Activated T-cell treated with anti-CD3 and anti-CD28 coated beads, Interleukin-2, amount 50 U/mL, for 72 hours (primary cell): Measurements from ENCODE around the gene CYP4F8. TPM values are rescaled to one million over a fixed set of nuclear protein-coding genes. Genes with fewer than 3 reads are reported as not detected.
"Not testable (repeated sequence)": the region's sequence is repeated elsewhere in the genome, so short reads cannot be mapped to it uniquely, and the experiment has no call there.

Experiments used
- ATAC-seq, 2 donors: fragments of 150-1000 bp; cut with Tn5 transposase; replicated peaks in 1 of 2; 2 replicates each; pipeline ENCODE4 v1.10.0; 2021; ENCODE audit warnings: moderate library complexity in 2 of 2, mild to moderate bottlenecking in 1 of 2
- DNase-seq, 2 donors: peaks; one replicate each; pipeline ENCODE4 v3.0.0; 2021 to 2022; ENCODE audit warnings: mixed read lengths in 1 of 2
- H3K27ac Mint-ChIP-seq: one replicate; pipeline ENCODE4 v1.8.0; 2022; ENCODE audit warnings: mild to moderate bottlenecking, moderate library complexity, mixed read lengths
- H3K27me3 Mint-ChIP-seq: one replicate; pipeline ENCODE4 v1.8.0; 2022; ENCODE audit warnings: low read depth, mixed read lengths
- H3K36me3 Mint-ChIP-seq, 2 donors: one replicate each; pipeline ENCODE4 v1.8.0; 2022; ENCODE audit warnings: mixed read lengths in 2 of 2, mild to moderate bottlenecking in 1 of 2; ENCODE audit not compliant: insufficient read depth in 2 of 2
- H3K4me1 Mint-ChIP-seq: one replicate; pipeline ENCODE4 v1.8.0; 2022; ENCODE audit warnings: low read depth, mixed read lengths
- H3K4me3 Mint-ChIP-seq, 2 donors: one replicate each; pipeline ENCODE4 v1.8.0; 2022; ENCODE audit warnings: mild to moderate bottlenecking in 2 of 2, mixed read lengths in 2 of 2, moderate library complexity in 2 of 2
- H3K9me3 Mint-ChIP-seq, 2 donors: one replicate each; pipeline ENCODE4 v1.8.0; 2022; ENCODE audit warnings: mixed read lengths in 2 of 2
- total RNA-seq, 2 donors: library from RNA; stranded (reverse); gene quantifications; one replicate each; pipeline ENCODE4 v1.2.3, GENCODE V29; 2022

The CYP4F8 gene
- total RNA-seq, 2 donors from 2014 or later, result not detected

- not testable (repeated sequence) for H3K36me3 Mint-ChIP-seq, DNase-seq, ATAC-seq, H3K4me1 Mint-ChIP-seq, H3K27ac Mint-ChIP-seq, H3K9me3 Mint-ChIP-seq, H3K4me3 Mint-ChIP-seq
- H3K27me3 Mint-ChIP-seq, result peaks cover 37% of the 10 kb centered on the region
Observed at GRCh38 chr19:15592506-15592905, 22.5 kb upstream of the CYP4F8 start.

GRCh38 chr19:15593766-15594165 lies 21.3 kb upstream of the CYP4F8 start:
- H3K9me3 Mint-ChIP-seq, H3K4me3 Mint-ChIP-seq, H3K36me3 Mint-ChIP-seq, ATAC-seq, H3K4me1 Mint-ChIP-seq, DNase-seq, H3K27ac Mint-ChIP-seq: not testable (repeated sequence)
- peaks cover 37% of the 10 kb centered on the region for H3K27me3 Mint-ChIP-seq

GRCh38 chr19:15595069-15595468 lies 19.9 kb upstream of the CYP4F8 start:
- Mint-ChIP-seq H3K4me3 (no peak overlapping the region), H3K9me3 (peaks cover 0 to 8% of the 10 kb centered on the region in 2 donors), H3K27ac (no peak overlapping the region), H3K4me1 (no peaks in the 10 kb centered on the region), H3K36me3 (peaks cover 0 to 6% of the 10 kb centered on the region in 2 donors), H3K27me3 (peaks cover 37% of the 10 kb centered on the region)
- ATAC-seq, result no peak
- no peak for DNase-seq

GRCh38 chr19:15607978-15608925 lies 6.8 kb upstream of the CYP4F8 start:
- not testable (repeated sequence) for DNase-seq, H3K27me3 Mint-ChIP-seq, H3K4me1 Mint-ChIP-seq, H3K9me3 Mint-ChIP-seq, H3K4me3 Mint-ChIP-seq, ATAC-seq, H3K36me3 Mint-ChIP-seq, H3K27ac Mint-ChIP-seq

GRCh38 chr19:15609261-15609660 lies 5.8 kb upstream of the CYP4F8 start:
- ATAC-seq, result no peak
- Mint-ChIP-seq H3K36me3 (no peaks in the 10 kb centered on the region), H3K27ac (no peak overlapping the region), H3K4me1 (no peaks in the 10 kb centered on the region), H3K9me3 (no peaks in the 10 kb centered on the region), H3K4me3 (no peak overlapping the region), H3K27me3 (no peaks in the 10 kb centered on the region)
- no peak for DNase-seq

- no peaks in the 10 kb centered on the region for H3K4me1 Mint-ChIP-seq
- H3K27ac Mint-ChIP-seq, result no peak overlapping the region
- peaks cover 2 to 7% of the 10 kb centered on the region in 2 donors for H3K36me3 Mint-ChIP-seq
- peaks cover 5 to 6% of the 10 kb centered on the region in 2 donors for H3K9me3 Mint-ChIP-seq
- no peak for DNase-seq
- H3K27me3 Mint-ChIP-seq, result peaks cover 10% of the 10 kb centered on the region
- H3K4me3 Mint-ChIP-seq, result no peak overlapping the region
- no peak for ATAC-seq
Observed at GRCh38 chr19:15612342-15612741, 2.7 kb upstream of the CYP4F8 start.

GRCh38 chr19:15613338-15613737 lies 1.7 kb upstream of the CYP4F8 start:
- H3K27ac Mint-ChIP-seq, result no peak overlapping the region
- peaks cover 5 to 6% of the 10 kb centered on the region in 2 donors for H3K9me3 Mint-ChIP-seq
- peaks cover 10% of the 10 kb centered on the region for H3K27me3 Mint-ChIP-seq
- no peak for ATAC-seq
- H3K4me1 Mint-ChIP-seq, result no peaks in the 10 kb centered on the region
- DNase-seq, result no peak
- H3K36me3 Mint-ChIP-seq, result peaks cover 2 to 7% of the 10 kb centered on the region in 2 donors
- H3K4me3 Mint-ChIP-seq, result no peak overlapping the region

GRCh38 chr19:15615526-15615925 lies 508 bp downstream of the CYP4F8 start:
- Mint-ChIP-seq H3K36me3 (peaks cover 2 to 7% of the 10 kb centered on the region in 2 donors), H3K27ac (no peak overlapping the region), H3K9me3 (peaks cover 5 to 6% of the 10 kb centered on the region in 2 donors), H3K27me3 (peaks cover 10% of the 10 kb centered on the region), H3K4me1 (no peaks in the 10 kb centered on the region), H3K4me3 (no peak overlapping the region)
- DNase-seq, result no peak
- ATAC-seq, result no peak

- Mint-ChIP-seq H3K9me3 (peaks cover 5 to 6% of the 10 kb centered on the region in 2 donors), H3K4me1 (no peaks in the 10 kb centered on the region), H3K4me3 (no peak overlapping the region), H3K36me3 (peaks cover 2 to 7% of the 10 kb centered on the region in 2 donors), H3K27ac (peak overlapping the region; percentile 67), H3K27me3 (peaks cover 10% of the 10 kb centered on the region)
- DNase-seq (no peak), ATAC-seq (peak; percentile 19 to 47)
Observed at GRCh38 chr19:15616183-15616582, 1.2 kb downstream of the CYP4F8 start.

- H3K27me3 Mint-ChIP-seq, result peaks cover 10% of the 10 kb centered on the region
- no peak overlapping the region for H3K4me3 Mint-ChIP-seq
- H3K27ac Mint-ChIP-seq, result no peak overlapping the region
- peaks cover 2 to 7% of the 10 kb centered on the region in 2 donors for H3K36me3 Mint-ChIP-seq
- DNase-seq (no peak), ATAC-seq (no peak)
- H3K9me3 Mint-ChIP-seq, result peaks cover 5 to 6% of the 10 kb centered on the region in 2 donors
- no peaks in the 10 kb centered on the region for H3K4me1 Mint-ChIP-seq
Observed at GRCh38 chr19:15616627-15617270, 1.7 kb downstream of the CYP4F8 start.

GRCh38 chr19:15618321-15618720 lies 3.3 kb downstream of the CYP4F8 start:
- Mint-ChIP-seq H3K27me3 (peaks cover 23% of the 10 kb centered on the region), H3K27ac (no peak overlapping the region), H3K36me3 (peaks cover 2 to 7% of the 10 kb centered on the region in 2 donors), H3K4me1 (no peaks in the 10 kb centered on the region), H3K4me3 (no peak overlapping the region), H3K9me3 (peaks cover 5 to 6% of the 10 kb centered on the region in 2 donors)
- ATAC-seq, result no peak
- no peak for DNase-seq

- ATAC-seq (no peak), DNase-seq (no peak)
- Mint-ChIP-seq H3K36me3 (no peaks in the 10 kb centered on the region), H3K27me3 (peaks cover 21% of the 10 kb centered on the region), H3K9me3 (no peaks in the 10 kb centered on the region), H3K27ac (no peak overlapping the region), H3K4me1 (no peaks in the 10 kb centered on the region), H3K4me3 (no peak overlapping the region)
Observed at GRCh38 chr19:15621801-15622200, 6.8 kb downstream of the CYP4F8 start.

- Mint-ChIP-seq H3K4me1 (no peaks in the 10 kb centered on the region), H3K4me3 (no peak overlapping the region), H3K27ac (no peak overlapping the region), H3K9me3 (no peaks in the 10 kb centered on the region), H3K36me3 (no peaks in the 10 kb centered on the region), H3K27me3 (peaks cover 23% of the 10 kb centered on the region)
- DNase-seq, result no peak
- no peak for ATAC-seq
Observed at GRCh38 chr19:15622991-15623390, 8.0 kb downstream of the CYP4F8 start.
